Left lung (tissue), 10 donors: ENCODE results near the gene MCC. TPM values are rescaled to one million over a fixed set of nuclear protein-coding genes. Genes with fewer than 3 reads are reported as not detected.

Experiments used
- ATAC-seq: fragments of 200-7000 bp; cut with Tn5 transposase; one replicate; pipeline ENCODE4 v1.9.1; 2020; ENCODE audit warnings: moderate library complexity
- DNase-seq, 4 donors: peaks; one replicate each; pipeline ENCODE4 v3.0.0-alpha.2; 2013 to 2020
- H3K27ac ChIP-seq, 2 donors: fragments of 200-600 bp; sonication (generic) in 1 of 2; one replicate each; pipeline versions ENCODE4 v1.5.0 to v1.8.0; 2020 to 2021
- H3K27me3 ChIP-seq, 2 donors: fragments of 200-600 bp; sonication (generic) in 1 of 2; one replicate each; pipeline versions ENCODE4 v1.5.0 to v1.8.0; 2020 to 2021
- H3K36me3 ChIP-seq, 2 donors: fragments of 200-600 bp; sonication (generic) in 1 of 2; one replicate each; pipeline versions ENCODE4 v1.5.0 to v1.8.0; 2020 to 2021
- H3K4me1 ChIP-seq, 2 donors: fragments of 200-600 bp; one replicate each; pipeline ENCODE4 v1.8.0; 2021
- H3K4me3 ChIP-seq, 2 donors: fragments of 200-600 bp; sonication (generic) in 1 of 2; one replicate each; pipeline versions ENCODE4 v1.5.0 to v1.8.0; 2020 to 2021; ENCODE audit warnings: mild to moderate bottlenecking in 1 of 2
- H3K9me3 ChIP-seq, 2 donors: fragments of 200-600 bp; sonication (generic) in 1 of 2; one replicate each; pipeline versions ENCODE4 v1.5.0 to v1.8.0; 2020 to 2021
- CTCF ChIP-seq, 2 donors: fragments of 200-600 bp; sonication (generic) in 1 of 2; IDR thresholded peaks; one replicate each; pipeline versions ENCODE4 v1.5.0 to v1.8.0; 2021; ENCODE audit warnings: antibody characterized with exemption in 2 of 2
- intact Hi-C, 2 donors: fragments of 100-400 bp; cut with DNase I; formaldehyde crosslinking; loops; one replicate each; pipeline versions ENCODE4 v1.11.2 to v1.14.2; 2022
- polyA plus RNA-seq, 6 donors: library from polyadenylated mRNA; unstranded; fragments of 120-200 nt; gene quantifications; one replicate each; pipeline ENCODE4 v1.2.1, GENCODE V29; 2013; ENCODE audit not compliant: insufficient read length in 6 of 6
- total RNA-seq, 2 donors: library from RNA; stranded (reverse); fragmentation: NEBNext Ultra II Directional; extraction: Animal tissue kit (Norgen Biotek cat#: 25700); gene quantifications; one replicate each; pipeline ENCODE4 v1.2.1, GENCODE V29; 2021
- donor health status: DM: no; HTN: yes; CAD: no.
- donor health status: DM: no; HTN: no; CAD: no.

The MCC gene
- total and polyA plus RNA-seq, 8 donors = 12.5 to 18.4 (median 16.1) TPM

- no peak for TF ChIP-seq CTCF (IDR thresholded peaks at IDR 0.05)
- H3K4me1 ChIP-seq = peaks cover 0 to 8% of the 10 kb centered on the region in 2 donors
- H3K36me3 ChIP-seq = peaks cover 0 to 64% of the 10 kb centered on the region in 2 donors
- H3K4me3 ChIP-seq = no peak overlapping the region
- DNase-seq (no peak), ATAC-seq (no peak)
- no peaks in the 10 kb centered on the region for H3K27me3 ChIP-seq
- intact Hi-C loops = loop anchor here in 1 of 2 donors (5.0 to 10.0 kb wide), 2 partner anchors 337 to 514 kb away; partner anchors contain the start of gene YTHDC2
- no peak overlapping the region for H3K27ac ChIP-seq
- no peaks in the 10 kb centered on the region for H3K9me3 ChIP-seq
Measured at GRCh38 chr5:112998296-112998695, 490.0 kb downstream of the MCC start.

- intact Hi-C loops = loop anchor here in 1 of 2 donors (5.0 to 10.0 kb wide), 2 partner anchors 338 to 515 kb away; partner anchors contain the start of gene YTHDC2
- no peak for ATAC-seq
- no peaks in the 10 kb centered on the region for H3K27me3 ChIP-seq
- peaks cover 0 to 8% of the 10 kb centered on the region in 2 donors for H3K4me1 ChIP-seq
- no peak overlapping the region for H3K27ac ChIP-seq
- no peaks in the 10 kb centered on the region for H3K9me3 ChIP-seq
- peaks cover 0 to 57% of the 10 kb centered on the region in 2 donors for H3K36me3 ChIP-seq
- no peak for TF ChIP-seq CTCF (IDR thresholded peaks at IDR 0.05)
- no peak overlapping the region for H3K4me3 ChIP-seq
- no peak for DNase-seq
Measured at GRCh38 chr5:112996830-112997374, 491.4 kb downstream of the MCC start.

- intact Hi-C loops = loop anchor here in 1 of 2 donors (5.0 to 10.0 kb wide), 2 partner anchors 339 to 516 kb away; partner anchors contain the start of gene YTHDC2
- H3K4me1 ChIP-seq = peaks cover 0 to 8% of the 10 kb centered on the region in 2 donors
- peak; percentile 94 for ATAC-seq
Measured at GRCh38 chr5:112995764-112996618, 492.3 kb downstream of the MCC start.

GRCh38 chr5:112986224-112986623 is 502.0 kb downstream of the MCC start:
- ATAC-seq = peak; percentile 50
- no peaks in the 10 kb centered on the region for H3K9me3 ChIP-seq
- intact Hi-C loops = no loop called here

More at GRCh38 chr5:112995764-112996618, 492.3 kb downstream of the MCC start:
- Histone ChIP-seq H3K36me3 (peaks cover 0 to 48% of the 10 kb centered on the region in 2 donors), H3K27ac (no peak overlapping the region), H3K9me3 (no peaks in the 10 kb centered on the region), H3K4me3 (no peak overlapping the region), H3K27me3 (no peaks in the 10 kb centered on the region)
- DNase-seq = peak in 3 of 4 donors; percentile 46 to 77 (median 65)
- TF ChIP-seq CTCF (IDR thresholded peaks at IDR 0.05) = peak; percentile 80 to 90

More at GRCh38 chr5:112986224-112986623, 502.0 kb downstream of the MCC start:
- Histone ChIP-seq H3K4me3 (no peak overlapping the region), H3K27ac (no peak overlapping the region), H3K27me3 (no peaks in the 10 kb centered on the region), H3K4me1 (peaks cover 0 to 10% of the 10 kb centered on the region in 2 donors), H3K36me3 (peaks cover 0 to 16% of the 10 kb centered on the region in 2 donors)
- no peak for TF ChIP-seq CTCF (IDR thresholded peaks at IDR 0.05)
- DNase-seq = no peak
